ENCODE measurements around the gene KDM3B. TPM values are rescaled to one million over a fixed set of nuclear protein-coding genes. Genes with fewer than 3 reads are reported as not detected.

The KDM3B gene
- total RNA-seq, 2 donors from 2014 or later = 62.3 to 77.5 TPM

GRCh38 chr5:138337685-138338410 lies 14.6 kb upstream of the KDM3B start, which contains the start of gene FAM53C:
Gene FAM53C, plus strand, starts transcription at chr5:138338266. Its CDS starts 3,070 bp downstream, at chr5:138341336.
- no peak for TF ChIP-seq CTCF (IDR thresholded peaks at IDR 0.05)
- H3K4me3 ChIP-seq = peak within 1 kb of the TSS; percentile 88
- no peaks in the 10 kb centered on the region for H3K27me3 ChIP-seq
- peak within 1 kb of the TSS; percentile 60 to 89 for H3K9ac ChIP-seq (ENCODE audit: low read depth in 2 of 2, low read length in 2 of 2)
- peaks cover 7% of the 10 kb centered on the region for H3K4me1 ChIP-seq
- no peaks in the 10 kb centered on the region for H3K9me3 ChIP-seq
- no peaks in the 10 kb centered on the region for H3K36me3 ChIP-seq
- intact Hi-C loops (cut with DNase I) = no loop called here
- H3K27ac ChIP-seq = peak within 1 kb of the TSS; percentile 80
- peak; percentile 91 for DNase-seq

DNA sequence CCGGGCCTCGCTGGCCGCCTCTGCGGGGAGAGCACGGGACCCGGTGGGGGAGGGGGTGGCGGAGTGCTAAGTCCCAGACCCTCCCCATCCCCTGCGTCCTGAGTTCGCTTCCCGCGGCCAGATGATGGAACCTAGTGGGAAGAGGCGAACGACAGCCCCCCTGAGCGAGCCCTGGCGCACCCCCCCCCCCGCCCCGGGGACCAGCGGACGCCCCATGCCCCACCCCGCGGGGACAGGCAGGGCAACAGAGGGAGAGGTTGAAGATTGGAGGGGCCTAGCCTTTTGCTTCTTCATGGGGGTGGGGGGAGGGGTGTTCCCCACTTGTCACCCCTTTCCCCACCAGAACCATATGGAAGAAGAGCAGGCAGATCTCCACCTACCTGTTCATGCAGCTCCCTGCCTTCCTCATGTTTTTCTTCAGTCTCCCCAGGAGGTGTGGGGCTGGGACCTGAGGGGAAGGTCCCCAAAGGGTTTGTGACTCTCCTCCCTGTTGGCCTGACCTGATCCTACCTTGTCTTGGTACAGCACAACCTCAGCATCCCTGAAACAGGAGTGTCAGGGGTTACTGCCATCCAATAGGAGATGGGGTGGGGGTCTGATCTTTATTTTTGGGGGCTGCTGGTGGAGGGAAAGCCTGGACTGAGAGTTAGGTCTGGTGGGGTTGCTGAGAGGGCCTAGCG lies 13.9 kb upstream of the KDM3B start:
- Histone ChIP-seq H3K27ac (peak overlapping the region; percentile 80), H3K9me3 (no peaks in the 10 kb centered on the region), H3K27me3 (no peaks in the 10 kb centered on the region), H3K9ac (ENCODE audit: low read depth in 2 of 2, low read length in 2 of 2) (peak overlapping the region; percentile 60 to 89), H3K36me3 (no peaks in the 10 kb centered on the region), H3K4me1 (peaks cover 7% of the 10 kb centered on the region), H3K4me3 (peak overlapping the region; percentile 88)
- intact Hi-C loops (cut with DNase I) = no loop called here
- DNase-seq = no peak
- no peak for TF ChIP-seq CTCF (IDR thresholded peaks at IDR 0.05)

DNA sequence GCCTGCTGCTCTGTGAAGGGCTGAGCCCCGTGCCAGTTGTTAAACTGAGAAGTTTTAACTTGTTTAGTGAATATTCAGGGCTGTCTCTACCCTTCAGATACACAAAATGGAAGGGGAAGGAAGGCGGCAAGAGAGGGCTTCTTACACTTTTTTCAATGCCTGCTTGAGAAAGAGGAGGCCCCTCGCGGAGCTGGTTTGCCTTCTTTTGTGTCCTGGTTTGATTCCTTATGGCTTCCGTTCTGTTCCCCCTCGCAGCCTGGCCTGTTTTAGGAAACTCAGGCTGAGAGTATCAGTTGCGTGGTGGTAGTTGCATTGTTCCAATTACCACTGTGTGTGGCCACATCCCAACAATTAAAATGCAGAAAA lies 13.4 kb upstream of the KDM3B start:
- H3K9ac ChIP-seq (ENCODE audit: low read depth in 2 of 2, low read length in 2 of 2) = peak overlapping the region; percentile 60 to 89
- H3K4me3 ChIP-seq = peak overlapping the region; percentile 88
- H3K9me3 ChIP-seq = no peaks in the 10 kb centered on the region
- no peak for TF ChIP-seq CTCF (IDR thresholded peaks at IDR 0.05)
- H3K27ac ChIP-seq = peak overlapping the region; percentile 80
- no peaks in the 10 kb centered on the region for H3K27me3 ChIP-seq
- peaks cover 7% of the 10 kb centered on the region for H3K4me1 ChIP-seq
- intact Hi-C loops (cut with DNase I) = no loop called here
- no peaks in the 10 kb centered on the region for H3K36me3 ChIP-seq
- no peak for DNase-seq

GRCh38 chr5:138339464-138339863 lies 13.0 kb upstream of the KDM3B start:
- Histone ChIP-seq H3K4me1 (peaks cover 7% of the 10 kb centered on the region), H3K27me3 (no peaks in the 10 kb centered on the region), H3K9ac (ENCODE audit: low read depth in 2 of 2, low read length in 2 of 2) (peak overlapping the region; percentile 60 to 89), H3K4me3 (peak overlapping the region; percentile 88), H3K36me3 (no peaks in the 10 kb centered on the region), H3K9me3 (no peaks in the 10 kb centered on the region), H3K27ac (peak overlapping the region; percentile 11)
- intact Hi-C loops (cut with DNase I) = no loop called here
- DNase-seq = no peak
- no peak for TF ChIP-seq CTCF (IDR thresholded peaks at IDR 0.05)

DNA sequence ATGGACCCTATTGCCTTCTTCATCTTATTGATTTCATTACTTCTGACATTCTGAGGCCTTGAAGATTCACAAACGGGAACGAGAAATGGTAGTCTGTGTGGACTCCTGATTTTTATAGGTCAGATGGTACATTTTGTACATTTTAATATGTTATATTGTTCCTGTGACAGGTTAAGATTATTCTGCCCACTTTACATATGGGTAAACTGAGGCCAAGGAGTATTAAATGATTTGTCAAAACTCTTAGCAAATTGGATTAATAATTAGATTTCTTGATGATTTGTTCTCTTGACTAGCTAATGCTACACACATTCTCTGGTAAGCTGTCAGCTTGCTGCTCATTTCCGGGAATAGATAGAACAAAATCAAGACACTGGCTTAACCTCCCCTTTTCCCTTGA lies 12.5 kb upstream of the KDM3B start:
- Histone ChIP-seq H3K27ac (no peak overlapping the region), H3K9ac (ENCODE audit: low read depth in 2 of 2, low read length in 2 of 2) (peak overlapping the region in 1 of 2 donors; percentile 89), H3K4me1 (peaks cover 7% of the 10 kb centered on the region), H3K9me3 (no peaks in the 10 kb centered on the region), H3K27me3 (no peaks in the 10 kb centered on the region), H3K4me3 (no peak overlapping the region), H3K36me3 (peaks cover 4% of the 10 kb centered on the region)
- no peak for TF ChIP-seq CTCF (IDR thresholded peaks at IDR 0.05)
- DNase-seq = no peak
- intact Hi-C loops (cut with DNase I) = no loop called here

Data from colonic mucosa (tissue), 4 donors.